HFFc6 (cell line): Measurements from ENCODE around the gene RNLS. TPM values are rescaled to one million over a fixed set of nuclear protein-coding genes. Genes with fewer than 3 reads are reported as not detected.

Experiments used
- DNase-seq: peaks from one replicate; pipeline ENCODE4 v3.0.0-alpha.2; 2018
- H3K27ac Mint-ChIP-seq: 2 replicates; pipeline ENCODE4 v1.8.0; 2020; ENCODE audit warnings: mild to moderate bottlenecking, mixed read lengths
- H3K27me3 Mint-ChIP-seq: 2 replicates; pipeline ENCODE4 v1.8.0; 2021; ENCODE audit warnings: mild to moderate bottlenecking, moderate library complexity, mixed read lengths; ENCODE audit not compliant: insufficient read depth
- H3K36me3 Mint-ChIP-seq: 2 replicates; pipeline ENCODE4 v1.8.0; 2021; ENCODE audit warnings: low read depth, mixed read lengths
- H3K4me1 Mint-ChIP-seq: 2 replicates; pipeline ENCODE4 v1.8.0; 2020; ENCODE audit warnings: low read depth, mixed read lengths
- H3K4me3 Mint-ChIP-seq: 2 replicates; pipeline ENCODE4 v1.8.0; 2020; ENCODE audit warnings: mild to moderate bottlenecking, moderate library complexity, mixed read lengths
- H3K9me3 Mint-ChIP-seq: 2 replicates; pipeline ENCODE4 v1.8.0; 2020; ENCODE audit warnings: mild to moderate bottlenecking, mixed read lengths
- total RNA-seq, 6 experiments: library from RNA; stranded (reverse); fragmentation: NEBNext Ultra II Directional; extraction: Animal tissue kit (Norgen Biotek cat#: 25700); gene quantifications; 2 replicates in 1 of 6; 3 replicates in 5 of 6; pipeline ENCODE4 v1.2.3, GENCODE V29; 2021
- TF ChIP-seq, protein P1 (sequence below): fragments of 200-600 bp; sonication (generic); IDR thresholded peaks from 2 replicates; pipeline ENCODE4 v1.5.0; 2021; ENCODE audit warnings: antibody characterized with exemption, mild to moderate bottlenecking

RNLS gene
- total RNA-seq, 6 experiments from 2014 or later: 1.8 to 3.1 (median 2.4) TPM

DNA sequence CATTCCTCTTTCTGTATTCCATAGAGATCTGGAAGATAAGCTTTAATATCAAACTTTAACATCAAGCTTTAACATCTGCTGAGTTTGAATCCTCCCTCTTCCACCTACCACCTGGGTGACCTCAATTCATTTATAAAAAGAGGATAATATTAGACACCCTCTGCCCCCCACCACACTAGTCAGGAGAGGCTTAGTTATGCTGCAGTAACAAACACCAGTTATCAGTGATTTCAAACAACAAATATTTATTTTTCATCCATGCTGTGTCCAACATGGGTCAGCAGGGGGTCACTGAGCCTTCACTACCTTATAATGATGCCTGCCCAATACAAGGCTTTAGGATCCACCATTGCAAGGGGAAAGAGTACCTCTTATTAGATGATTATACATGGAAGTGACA is 322.0 kb downstream of the RNLS start:
- Mint-ChIP-seq H3K9me3 (no peaks in the 10 kb centered on the region), H3K27me3 (no peaks in the 10 kb centered on the region), H3K36me3 (no peaks in the 10 kb centered on the region), H3K4me3 (no peak overlapping the region), H3K4me1 (peaks cover 10% of the 10 kb centered on the region), H3K27ac (no peak overlapping the region)
- no peak for DNase-seq
- TF ChIP-seq, protein P1, sequence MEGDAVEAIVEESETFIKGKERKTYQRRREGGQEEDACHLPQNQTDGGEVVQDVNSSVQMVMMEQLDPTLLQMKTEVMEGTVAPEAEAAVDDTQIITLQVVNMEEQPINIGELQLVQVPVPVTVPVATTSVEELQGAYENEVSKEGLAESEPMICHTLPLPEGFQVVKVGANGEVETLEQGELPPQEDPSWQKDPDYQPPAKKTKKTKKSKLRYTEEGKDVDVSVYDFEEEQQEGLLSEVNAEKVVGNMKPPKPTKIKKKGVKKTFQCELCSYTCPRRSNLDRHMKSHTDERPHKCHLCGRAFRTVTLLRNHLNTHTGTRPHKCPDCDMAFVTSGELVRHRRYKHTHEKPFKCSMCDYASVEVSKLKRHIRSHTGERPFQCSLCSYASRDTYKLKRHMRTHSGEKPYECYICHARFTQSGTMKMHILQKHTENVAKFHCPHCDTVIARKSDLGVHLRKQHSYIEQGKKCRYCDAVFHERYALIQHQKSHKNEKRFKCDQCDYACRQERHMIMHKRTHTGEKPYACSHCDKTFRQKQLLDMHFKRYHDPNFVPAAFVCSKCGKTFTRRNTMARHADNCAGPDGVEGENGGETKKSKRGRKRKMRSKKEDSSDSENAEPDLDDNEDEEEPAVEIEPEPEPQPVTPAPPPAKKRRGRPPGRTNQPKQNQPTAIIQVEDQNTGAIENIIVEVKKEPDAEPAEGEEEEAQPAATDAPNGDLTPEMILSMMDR: no peak

DNA sequence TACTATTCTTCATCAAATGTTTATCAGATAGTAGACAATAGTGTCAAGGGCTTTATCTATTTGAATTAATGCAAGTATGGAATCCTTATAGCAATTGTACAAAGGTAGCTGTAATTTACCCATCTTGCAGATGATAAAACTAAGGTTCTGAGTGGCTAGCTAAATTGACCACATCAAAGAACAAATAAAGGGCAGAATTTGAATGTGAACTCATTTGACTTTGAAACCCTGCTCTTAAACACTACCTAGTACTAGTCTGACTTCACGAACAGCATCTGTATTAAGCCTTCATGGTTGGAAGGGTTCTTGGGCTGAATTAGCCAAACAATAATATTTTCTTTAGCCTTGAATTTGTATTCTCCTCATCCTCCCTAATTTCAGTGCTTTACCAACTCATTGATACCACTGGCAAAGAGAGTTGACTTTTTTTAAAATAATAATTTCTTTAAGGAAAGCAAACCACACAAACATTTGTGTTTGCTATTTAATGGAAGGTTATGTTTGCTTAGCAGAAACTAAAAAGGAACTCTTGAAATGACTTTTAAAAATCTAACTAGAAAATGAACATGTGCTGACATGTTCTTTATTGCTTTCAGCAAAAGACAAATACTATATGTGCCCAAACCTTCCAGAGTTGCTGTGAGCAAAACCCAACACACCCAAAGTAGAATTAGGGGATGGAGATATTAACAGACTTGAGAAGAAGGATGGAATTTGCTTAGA is 322.6 kb downstream of the RNLS start:
- Mint-ChIP-seq H3K36me3 (no peaks in the 10 kb centered on the region), H3K9me3 (no peaks in the 10 kb centered on the region), H3K27me3 (no peaks in the 10 kb centered on the region), H3K27ac (no peak overlapping the region), H3K4me3 (no peak overlapping the region), H3K4me1 (peaks cover 9% of the 10 kb centered on the region; the same call in 1 of the 2 replicates)
- DNase-seq: no peak
- TF ChIP-seq, protein P1: no peak

DNA sequence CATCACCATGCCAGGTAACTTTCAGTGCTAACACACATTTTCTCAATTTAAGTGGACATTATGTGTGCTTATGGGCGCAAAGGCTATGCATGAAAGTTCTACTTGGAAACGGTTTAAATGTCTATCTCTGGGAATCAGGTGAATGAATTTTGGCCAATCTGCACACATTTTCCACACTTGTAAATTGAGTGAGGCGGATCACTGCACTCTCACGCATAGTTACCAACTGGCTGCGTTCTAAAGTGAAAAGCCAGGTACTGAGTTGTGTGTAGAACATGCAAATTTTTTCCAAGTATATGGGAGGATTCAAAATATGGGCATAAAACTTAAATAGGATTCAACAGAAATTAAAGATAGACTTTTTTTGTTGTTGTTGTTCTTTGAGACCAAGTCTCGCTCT is 323.7 kb downstream of the RNLS start:
- Mint-ChIP-seq H3K27ac (no peak overlapping the region), H3K4me3 (no peak overlapping the region), H3K27me3 (no peaks in the 10 kb centered on the region; the same call in 1 of the 2 replicates), H3K36me3 (no peaks in the 10 kb centered on the region), H3K9me3 (no peaks in the 10 kb centered on the region), H3K4me1 (peaks cover 16% of the 10 kb centered on the region)
- no peak for DNase-seq
- TF ChIP-seq, protein P1: no peak

DNA sequence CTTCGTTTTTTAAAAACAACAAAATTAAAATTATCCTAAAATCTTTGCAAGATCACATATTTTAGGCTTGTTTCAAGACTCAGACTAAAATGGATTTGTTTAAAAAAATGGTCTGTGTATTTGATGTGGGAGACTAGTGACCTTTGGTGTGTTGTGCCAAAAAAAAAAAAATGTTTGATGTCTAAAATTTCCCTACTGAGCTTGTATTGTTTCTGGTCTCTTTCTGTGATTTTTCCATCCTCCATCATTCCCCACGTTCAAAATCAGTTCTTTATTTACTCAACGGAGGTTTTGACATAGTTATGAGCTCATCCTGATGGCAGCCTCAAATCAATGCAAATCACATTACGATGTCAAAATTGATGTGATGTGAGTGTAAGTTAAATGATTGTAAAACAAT is 326.2 kb downstream of the RNLS start:
- Mint-ChIP-seq H3K36me3 (no peaks in the 10 kb centered on the region), H3K4me3 (no peak overlapping the region), H3K4me1 (peaks cover 30% of the 10 kb centered on the region), H3K9me3 (no peaks in the 10 kb centered on the region), H3K27me3 (no peaks in the 10 kb centered on the region; the same call in 1 of the 2 replicates), H3K27ac (no peak overlapping the region)
- DNase-seq: no peak
- TF ChIP-seq, protein P1: no peak

DNA sequence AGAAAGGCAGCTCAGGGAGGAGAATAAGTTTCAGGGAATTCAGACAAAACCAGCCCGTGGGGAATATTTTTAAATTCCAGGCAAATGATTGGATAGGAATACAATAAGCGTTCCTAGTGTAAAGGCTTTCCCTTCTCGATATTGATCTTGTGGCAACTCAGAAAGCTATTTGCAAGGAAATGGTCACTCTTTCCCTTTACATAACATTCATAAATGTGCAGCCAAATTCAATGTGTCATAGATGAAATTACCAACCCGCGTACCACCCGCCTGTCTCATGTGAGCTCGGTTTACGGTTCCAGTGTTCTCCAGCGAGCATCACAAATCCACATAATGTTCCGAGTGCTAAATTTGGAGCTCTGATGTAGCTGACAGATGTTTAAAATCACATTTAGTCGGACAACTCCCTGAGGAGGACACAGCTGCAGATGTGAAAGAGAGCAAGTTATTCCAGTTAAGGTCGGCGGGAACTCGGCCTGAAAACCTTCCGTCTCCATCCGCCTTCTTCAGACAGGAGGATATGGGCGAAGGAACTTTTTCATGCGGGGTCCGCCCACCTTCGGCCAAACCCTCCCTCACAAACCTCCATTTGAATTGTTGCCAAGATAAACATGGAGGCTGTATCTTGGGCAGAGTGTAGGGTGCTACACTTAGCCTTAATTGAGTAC is 327.0 kb downstream of the RNLS start:
- Mint-ChIP-seq H3K36me3 (no peaks in the 10 kb centered on the region), H3K4me1 (peaks cover 30% of the 10 kb centered on the region), H3K9me3 (no peaks in the 10 kb centered on the region), H3K27ac (no peak overlapping the region), H3K4me3 (peak overlapping the region; percentile 38; the same call in 1 of the 2 replicates), H3K27me3 (no peaks in the 10 kb centered on the region; the same call in 1 of the 2 replicates)
- TF ChIP-seq, protein P1: no peak
- DNase-seq: no peak
